Left renal pelvis (tissue), 4 donors: Measurements from ENCODE around the gene CORO2B. TPM values are rescaled to one million over a fixed set of nuclear protein-coding genes. Genes with fewer than 3 reads are reported as not detected.

Source experiments
- DNase-seq, 4 donors: peaks; one replicate each; pipeline ENCODE4 v3.0.0-alpha.2; 2013; ENCODE audit warnings: low read depth in 4 of 4, low spot score in 3 of 4
- polyA plus RNA-seq, 4 donors: library from polyadenylated mRNA; unstranded; fragments of 120-200 nt; gene quantifications; one replicate each; pipeline ENCODE4 v1.2.1, GENCODE V29; 2013; ENCODE audit not compliant: insufficient read length in 4 of 4

The CORO2B gene
- polyA plus RNA-seq, 4 donors = 5.5 to 25.1 (median 22.6) TPM

- DNase-seq = peak in 1 of 4 donors; percentile 70
Observed at GRCh38 chr15:68553994-68554720, 24.6 kb upstream of the CORO2B start.

GRCh38 chr15:68554721-68555678 is 23.8 kb upstream of the CORO2B start:
- DNase-seq = no peak

- DNase-seq = no peak
Observed at GRCh38 chr15:68555679-68556037, 23.1 kb upstream of the CORO2B start.

GRCh38 chr15:68556139-68556990 is 22.4 kb upstream of the CORO2B start:
- DNase-seq = no peak

- DNase-seq = no peak
Observed at GRCh38 chr15:68557469-68558317, 21.1 kb upstream of the CORO2B start.

- DNase-seq = no peak
Observed at GRCh38 chr15:68558318-68559305, 20.2 kb upstream of the CORO2B start.

GRCh38 chr15:68559345-68560310 is 19.2 kb upstream of the CORO2B start:
- peak in 2 of 4 donors; percentile 66 to 77 for DNase-seq

- DNase-seq = no peak
Observed at GRCh38 chr15:68560501-68561113, 18.2 kb upstream of the CORO2B start.

GRCh38 chr15:68561171-68561900 is 17.5 kb upstream of the CORO2B start:
- no peak for DNase-seq

GRCh38 chr15:68561901-68562300 is 16.9 kb upstream of the CORO2B start:
- no peak for DNase-seq

- no peak for DNase-seq
Observed at GRCh38 chr15:68564173-68564572, 14.6 kb upstream of the CORO2B start.

GRCh38 chr15:68565234-68565633 is 13.6 kb upstream of the CORO2B start:
- DNase-seq = no peak

GRCh38 chr15:68565726-68566125 is 13.1 kb upstream of the CORO2B start:
- DNase-seq = no peak

- DNase-seq = no peak
Observed at GRCh38 chr15:68566377-68566954, 12.3 kb upstream of the CORO2B start.

- no peak for DNase-seq
Observed at GRCh38 chr15:68567345-68567744, 11.4 kb upstream of the CORO2B start.

- DNase-seq = no peak
Observed at GRCh38 chr15:68570974-68571373, 7.8 kb upstream of the CORO2B start.
